NT2/D1 (cell line): Measurements from ENCODE around the gene SLC5A4.

Experiments
- DNase-seq: peaks from one replicate; pipeline ENCODE4 v3.0.0-alpha.2; 2011; ENCODE audit warnings: low read depth, low spot score
- H3K27me3 ChIP-seq: 2 replicates; pipeline ENCODE4 v1.6.0; 2011; ENCODE audit warnings: mild to moderate bottlenecking; ENCODE audit not compliant: insufficient read length, insufficient read depth
- H3K36me3 ChIP-seq: 2 replicates; pipeline ENCODE4 v1.6.1; 2011; ENCODE audit warnings: mild to moderate bottlenecking, low read length, mixed read lengths; ENCODE audit not compliant: insufficient read depth, insufficient read length
- H3K4me1 ChIP-seq: 2 replicates; pipeline ENCODE4 v1.5.1; 2011; ENCODE audit not compliant: insufficient read depth, insufficient read length
- H3K4me3 ChIP-seq: 2 replicates; pipeline ENCODE4 v1.5.1; 2011; ENCODE audit warnings: low read depth; ENCODE audit not compliant: insufficient read length
- H3K9ac ChIP-seq: 2 replicates; pipeline ENCODE4 v1.6.0; 2011; ENCODE audit warnings: low read depth; ENCODE audit not compliant: insufficient read length
- H3K9me3 ChIP-seq: 2 replicates; pipeline ENCODE4 v1.5.1; 2011; ENCODE audit warnings: mild to moderate bottlenecking, low read length; ENCODE audit not compliant: insufficient read depth
- SUZ12 ChIP-seq: IDR thresholded peaks from 2 replicates; pipeline ENCODE4 v1.6.1; 2011; ENCODE audit not compliant: insufficient read length, insufficient read depth; ENCODE audit errors: extremely low read depth
- YY1 ChIP-seq: IDR thresholded peaks from 2 replicates; pipeline ENCODE4 v1.6.1; 2011; ENCODE audit not compliant: insufficient read length, insufficient read depth
- ZNF274 ChIP-seq: IDR thresholded peaks from 2 replicates; pipeline ENCODE4 v1.6.1; 2011; ENCODE audit warnings: mild to moderate bottlenecking, low read depth, low read length

The SLC5A4 gene

GRCh38 chr22:32216911-32217310 lies 38.2 kb downstream of the SLC5A4 start:
- TF ChIP-seq YY1 (no peak), ZNF274 (no peak)
- Histone ChIP-seq H3K9ac (no peak overlapping the region), H3K36me3 (no peaks in the 10 kb centered on the region), H3K4me3 (no peak overlapping the region), H3K4me1 (no peaks in the 10 kb centered on the region), H3K27me3 (no peaks in the 10 kb centered on the region), H3K9me3 (no peaks in the 10 kb centered on the region)
- DNase-seq: no peak

- H3K27me3 ChIP-seq: no peaks in the 10 kb centered on the region
- H3K4me3 ChIP-seq: no peak overlapping the region
- DNase-seq: no peak
- H3K9ac ChIP-seq: no peak overlapping the region
- TF ChIP-seq SUZ12 (no peak), ZNF274 (no peak), YY1 (no peak)
- no peaks in the 10 kb centered on the region for H3K36me3 ChIP-seq
- no peaks in the 10 kb centered on the region for H3K4me1 ChIP-seq
- peaks cover 24% of the 10 kb centered on the region; the same call in 1 of the 2 replicates for H3K9me3 ChIP-seq
Observed at GRCh38 chr22:32211011-32211410, 44.1 kb downstream of the SLC5A4 start.

GRCh38 chr22:32208681-32209080 lies 46.5 kb downstream of the SLC5A4 start:
- no peaks in the 10 kb centered on the region for H3K36me3 ChIP-seq
- TF ChIP-seq SUZ12 (no peak), ZNF274 (no peak), YY1 (no peak)
- H3K9me3 ChIP-seq: peaks cover 26% of the 10 kb centered on the region; the same call in 1 of the 2 replicates
- no peak for DNase-seq
- no peak overlapping the region for H3K9ac ChIP-seq
- H3K27me3 ChIP-seq: peaks cover 13% of the 10 kb centered on the region
- peaks cover 3% of the 10 kb centered on the region for H3K4me1 ChIP-seq
- no peak overlapping the region for H3K4me3 ChIP-seq

- peaks cover 6% of the 10 kb centered on the region for H3K4me1 ChIP-seq
- H3K9me3 ChIP-seq: peaks cover 26% of the 10 kb centered on the region; the same call in 1 of the 2 replicates
- TF ChIP-seq SUZ12 (no peak), ZNF274 (no peak), YY1 (no peak)
Observed at GRCh38 chr22:32207971-32208480, 47.1 kb downstream of the SLC5A4 start.

GRCh38 chr22:32206774-32207758 lies 48.1 kb downstream of the SLC5A4 start:
- Histone ChIP-seq H3K4me3 (no peak overlapping the region), H3K9ac (no peak overlapping the region), H3K27me3 (peaks cover 29% of the 10 kb centered on the region), H3K9me3 (peaks cover 26% of the 10 kb centered on the region; the same call in 1 of the 2 replicates), H3K36me3 (no peaks in the 10 kb centered on the region), H3K4me1 (peaks cover 8% of the 10 kb centered on the region)
- DNase-seq: no peak
- TF ChIP-seq SUZ12: no peak
- TF ChIP-seq YY1: no peak
- TF ChIP-seq ZNF274: no peak

More at GRCh38 chr22:32207971-32208480, 47.1 kb downstream of the SLC5A4 start:
- Histone ChIP-seq H3K36me3 (no peaks in the 10 kb centered on the region), H3K4me3 (no peak overlapping the region), H3K9ac (no peak overlapping the region), H3K27me3 (peaks cover 19% of the 10 kb centered on the region)
- DNase-seq: no peak

GRCh38 chr22:32205974-32206773 lies 49.0 kb downstream of the SLC5A4 start:
- no peak for TF ChIP-seq ZNF274
- TF ChIP-seq SUZ12: no peak
- TF ChIP-seq YY1: no peak
- Histone ChIP-seq H3K4me3 (no peak overlapping the region), H3K9me3 (peaks cover 26% of the 10 kb centered on the region; the same call in 1 of the 2 replicates), H3K4me1 (peaks cover 8% of the 10 kb centered on the region), H3K36me3 (no peaks in the 10 kb centered on the region), H3K27me3 (peaks cover 37% of the 10 kb centered on the region), H3K9ac (no peak overlapping the region)
- DNase-seq: no peak
